ENCODE data around the gene KRT82.

KRT82 gene

DNA sequence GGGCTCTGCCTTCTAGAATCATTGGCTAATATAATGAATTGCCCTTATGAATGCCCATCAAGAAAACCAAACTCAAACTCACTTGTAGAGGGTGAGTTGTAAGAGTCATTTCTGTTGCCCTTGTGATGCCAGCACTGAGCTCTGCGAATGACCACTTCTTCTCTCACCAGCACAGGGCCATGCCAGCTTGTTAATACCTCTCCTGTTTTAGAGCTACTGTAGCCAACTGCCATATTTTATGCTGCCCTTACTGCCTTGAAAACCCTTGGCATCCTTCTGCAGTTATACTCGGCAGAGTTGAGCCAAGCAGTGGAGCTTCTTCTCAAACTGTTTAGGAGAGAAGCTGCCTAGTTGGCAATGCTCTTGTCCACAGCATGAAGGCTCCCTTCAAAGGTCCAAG, 19.9 kb upstream of the KRT82 start:
- in situ Hi-C loops (cut with HindIII; ENCODE audit: low pct_ligation_motif_present, low sequenced_read_pairs) = no loop called here
- H3K27ac ChIP-seq = no peak overlapping the region
- H3K27me3 ChIP-seq (replicated peaks) = peaks cover 1% of the 10 kb centered on the region
- H3K36me3 ChIP-seq (replicated peaks) = no peaks in the 10 kb centered on the region
- no peak overlapping the region for H3K4me3 ChIP-seq (ENCODE audit: low read depth, low read length)
- DNase-seq = no peak
- TF ChIP-seq, protein P1, sequence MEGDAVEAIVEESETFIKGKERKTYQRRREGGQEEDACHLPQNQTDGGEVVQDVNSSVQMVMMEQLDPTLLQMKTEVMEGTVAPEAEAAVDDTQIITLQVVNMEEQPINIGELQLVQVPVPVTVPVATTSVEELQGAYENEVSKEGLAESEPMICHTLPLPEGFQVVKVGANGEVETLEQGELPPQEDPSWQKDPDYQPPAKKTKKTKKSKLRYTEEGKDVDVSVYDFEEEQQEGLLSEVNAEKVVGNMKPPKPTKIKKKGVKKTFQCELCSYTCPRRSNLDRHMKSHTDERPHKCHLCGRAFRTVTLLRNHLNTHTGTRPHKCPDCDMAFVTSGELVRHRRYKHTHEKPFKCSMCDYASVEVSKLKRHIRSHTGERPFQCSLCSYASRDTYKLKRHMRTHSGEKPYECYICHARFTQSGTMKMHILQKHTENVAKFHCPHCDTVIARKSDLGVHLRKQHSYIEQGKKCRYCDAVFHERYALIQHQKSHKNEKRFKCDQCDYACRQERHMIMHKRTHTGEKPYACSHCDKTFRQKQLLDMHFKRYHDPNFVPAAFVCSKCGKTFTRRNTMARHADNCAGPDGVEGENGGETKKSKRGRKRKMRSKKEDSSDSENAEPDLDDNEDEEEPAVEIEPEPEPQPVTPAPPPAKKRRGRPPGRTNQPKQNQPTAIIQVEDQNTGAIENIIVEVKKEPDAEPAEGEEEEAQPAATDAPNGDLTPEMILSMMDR (IDR thresholded peaks at IDR 0.05; ENCODE audit: low read depth, low read length, missing control alignments) = no peak

DNA sequence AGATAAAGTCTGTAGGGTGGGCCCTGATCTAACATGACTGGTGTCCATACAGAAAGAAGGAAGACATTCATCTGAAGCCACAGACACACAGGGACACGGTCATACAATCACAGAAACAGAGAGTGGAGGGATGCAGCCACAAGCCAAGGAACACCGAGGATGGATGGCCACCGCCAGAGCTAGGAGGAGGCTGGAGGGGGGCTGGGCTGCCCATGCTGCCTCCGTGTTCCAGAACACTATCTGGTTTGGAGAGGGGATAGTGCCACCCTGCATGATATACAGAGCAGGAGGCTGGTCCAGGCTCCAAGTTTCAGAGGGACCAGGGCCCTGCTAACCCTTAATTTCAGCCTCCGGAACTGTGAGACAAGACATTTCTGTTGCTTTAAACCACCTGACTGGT, 19.3 kb upstream of the KRT82 start:
- Histone ChIP-seq H3K27me3 (replicated peaks) (peaks cover 1% of the 10 kb centered on the region), H3K36me3 (replicated peaks) (no peaks in the 10 kb centered on the region), H3K27ac (no peak overlapping the region), H3K4me3 (ENCODE audit: low read depth, low read length) (no peak overlapping the region)
- no peak for DNase-seq
- in situ Hi-C loops (cut with HindIII; ENCODE audit: low pct_ligation_motif_present, low sequenced_read_pairs) = no loop called here
- TF ChIP-seq, protein P1 (IDR thresholded peaks at IDR 0.05; ENCODE audit: low read depth, low read length, missing control alignments) = no peak

DNA sequence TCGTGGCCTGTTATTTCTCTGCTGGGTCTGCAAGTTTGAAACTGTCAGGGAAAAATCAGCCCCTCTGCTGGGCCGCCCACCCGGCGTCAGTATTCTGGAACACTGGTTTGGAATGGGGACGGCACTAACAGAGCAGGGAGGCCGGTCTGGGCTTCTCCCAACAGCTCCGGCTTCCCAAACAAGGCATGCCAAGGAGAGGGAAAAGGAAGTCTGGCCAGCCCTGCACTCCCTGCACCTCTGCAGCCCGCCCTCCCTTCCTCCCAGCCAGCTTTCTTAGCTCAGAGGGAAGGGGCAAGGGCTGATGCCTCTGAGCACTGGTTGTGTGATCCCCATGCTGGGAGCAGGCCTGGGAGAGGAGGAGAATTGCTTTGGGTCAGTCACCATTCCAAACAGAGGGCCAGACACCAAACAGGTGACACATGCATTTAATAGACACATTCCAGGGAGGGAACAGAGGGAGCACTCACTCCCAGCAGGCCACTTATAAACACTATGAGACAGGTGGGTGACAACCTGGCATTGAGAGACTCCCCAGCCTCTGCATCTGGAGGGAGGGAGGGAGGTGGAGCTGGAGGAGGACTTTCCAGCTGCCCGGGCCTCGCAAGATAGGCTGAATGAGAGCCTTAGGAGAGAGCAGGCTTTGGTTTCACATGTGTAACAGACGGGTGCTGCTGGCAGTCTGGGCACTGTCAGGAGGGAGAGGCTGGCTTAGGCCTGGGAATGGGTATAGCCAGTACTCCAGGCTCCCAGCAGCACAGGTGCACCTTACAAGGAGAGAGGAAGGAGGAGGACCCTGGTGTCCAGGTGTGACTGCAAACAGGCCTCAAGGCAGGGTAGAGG, 17.7 kb upstream of the KRT82 start:
- Histone ChIP-seq H3K36me3 (replicated peaks) (no peaks in the 10 kb centered on the region), H3K27me3 (replicated peaks) (peaks cover 1% of the 10 kb centered on the region), H3K4me3 (ENCODE audit: low read depth, low read length) (no peak overlapping the region), H3K27ac (no peak overlapping the region)
- no peak for DNase-seq
- in situ Hi-C loops (cut with HindIII; ENCODE audit: low pct_ligation_motif_present, low sequenced_read_pairs) = no loop called here
- TF ChIP-seq, protein P1 (IDR thresholded peaks at IDR 0.05; ENCODE audit: low read depth, low read length, missing control alignments) = no peak

DNA sequence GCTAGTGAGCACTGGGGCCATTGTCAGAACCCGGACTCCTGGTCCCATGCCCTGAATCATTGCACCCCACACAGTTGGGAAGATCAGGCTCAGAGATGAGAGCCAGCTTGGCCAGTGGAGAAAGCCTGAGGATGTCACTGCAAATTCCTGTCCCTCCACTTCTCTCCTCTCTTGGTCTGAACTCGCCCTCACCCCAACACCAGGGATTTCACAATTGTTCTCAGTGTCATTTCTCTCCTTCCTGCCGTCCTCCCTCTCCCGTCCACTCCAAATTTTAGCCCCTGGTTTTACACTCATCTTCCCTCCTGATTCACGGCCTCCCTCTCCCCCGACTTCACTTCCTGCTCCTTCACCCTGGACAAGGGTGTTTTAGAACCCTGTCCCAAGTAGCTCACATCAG, 16.9 kb upstream of the KRT82 start:
- DNase-seq = no peak
- in situ Hi-C loops (cut with HindIII; ENCODE audit: low pct_ligation_motif_present, low sequenced_read_pairs) = no loop called here
- H3K27ac ChIP-seq = no peak overlapping the region
- TF ChIP-seq, protein P1 (IDR thresholded peaks at IDR 0.05; ENCODE audit: low read depth, low read length, missing control alignments) = no peak
- peaks cover 1% of the 10 kb centered on the region for H3K27me3 ChIP-seq (replicated peaks)
- H3K36me3 ChIP-seq (replicated peaks) = no peaks in the 10 kb centered on the region
- no peak overlapping the region for H3K4me3 ChIP-seq (ENCODE audit: low read depth, low read length)

DNA sequence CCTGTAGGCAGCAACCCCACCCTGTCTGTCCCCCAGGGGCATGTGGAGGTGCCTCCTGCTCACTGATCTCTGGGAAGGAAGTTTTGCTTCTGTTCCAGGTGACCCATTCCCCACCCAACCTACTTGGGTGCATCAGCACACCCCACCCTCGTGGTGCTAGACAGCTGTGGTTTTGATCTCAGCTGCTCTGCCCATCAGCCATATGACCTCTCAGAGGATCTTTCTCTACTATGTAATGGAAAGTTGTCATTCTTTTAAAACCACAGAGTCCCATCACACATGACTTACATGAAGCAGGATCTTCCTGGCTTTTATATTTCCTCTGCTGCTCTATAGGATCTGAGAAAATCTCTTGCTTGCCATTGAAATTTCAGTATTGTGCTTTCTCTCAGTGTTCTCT, 13.5 kb upstream of the KRT82 start:
- Histone ChIP-seq H3K27ac (no peak overlapping the region), H3K4me3 (ENCODE audit: low read depth, low read length) (no peak overlapping the region), H3K36me3 (replicated peaks) (no peaks in the 10 kb centered on the region), H3K27me3 (replicated peaks) (peaks cover 1% of the 10 kb centered on the region)
- DNase-seq = no peak
- TF ChIP-seq, protein P1 (IDR thresholded peaks at IDR 0.05; ENCODE audit: low read depth, low read length, missing control alignments) = no peak
- in situ Hi-C loops (cut with HindIII; ENCODE audit: low pct_ligation_motif_present, low sequenced_read_pairs) = no loop called here

All from brain microvascular endothelial cell (primary cell).